ENCODE results near the gene ASB7.
"Not testable (repeated sequence)": the region's sequence is repeated elsewhere in the genome, so short reads cannot be mapped to it uniquely, and the experiment has no call there.

Gene ASB7

DNA sequence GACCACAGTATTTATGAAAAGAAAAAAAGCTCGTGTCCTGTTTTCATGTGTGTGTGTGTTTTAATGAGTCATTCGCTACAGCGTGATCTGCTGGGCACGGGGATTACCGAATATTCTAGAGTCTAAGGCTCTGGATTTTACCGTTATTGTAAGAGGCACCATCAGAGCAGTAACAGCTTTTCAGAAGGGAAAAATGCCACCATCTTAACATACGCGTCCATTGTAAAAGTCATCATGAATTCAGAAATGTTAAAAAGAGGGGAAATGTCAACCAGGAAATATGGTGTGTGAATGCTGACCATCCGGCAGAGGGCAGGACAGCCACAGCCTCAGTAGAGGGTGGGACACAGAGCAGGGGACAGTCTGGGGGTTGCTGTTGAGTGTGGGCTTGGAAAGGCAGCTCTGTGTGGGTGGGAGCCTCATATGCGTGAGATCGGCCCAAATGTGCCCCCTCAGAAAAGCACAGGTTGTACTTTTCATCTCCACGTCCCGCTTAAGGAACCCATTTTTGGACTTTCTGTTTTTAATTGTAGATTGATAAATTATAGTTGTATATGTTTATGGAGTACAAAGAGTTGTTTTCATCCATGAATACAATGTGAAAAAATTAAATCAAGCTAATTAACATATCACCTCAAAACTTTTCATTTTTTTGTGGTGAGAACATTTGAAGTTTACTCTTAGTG, 69.6 kb downstream of the ASB7 start:
- Histone ChIP-seq H3K9ac (ENCODE audit: insufficient read length) (no peak overlapping the region), H3K36me3 (ENCODE audit: insufficient read depth, low read length) (no peaks in the 10 kb centered on the region), H3K4me3 (no peak overlapping the region), H3K27ac (no peak overlapping the region), H3K9me3 (ENCODE audit: low read depth, low read length) (no peaks in the 10 kb centered on the region)
- DNase-seq (ENCODE audit: low read depth, low spot score), result no peak
- TF ChIP-seq FOXP2 (optimal IDR thresholded peaks at IDR 0.05; ENCODE audit: control extremely low read depth, extremely low read length, insufficient read depth) (no peak), POLR2AphosphoS5 (IDR thresholded peaks at IDR 0.05; ENCODE audit: borderline replicate concordance, low read depth, low read length) (no peak), EZH2 (IDR thresholded peaks at IDR 0.05) (no peak)

- no peak for TF ChIP-seq EZH2 (IDR thresholded peaks at IDR 0.05)
- no peak for TF ChIP-seq POLR2AphosphoS5 (IDR thresholded peaks at IDR 0.05; ENCODE audit: borderline replicate concordance, low read depth, low read length)
- no peak for TF ChIP-seq FOXP2 (optimal IDR thresholded peaks at IDR 0.05; ENCODE audit: control extremely low read depth, extremely low read length, insufficient read depth)
- Histone ChIP-seq H3K4me3 (no peak overlapping the region), H3K36me3 (ENCODE audit: insufficient read depth, low read length) (no peaks in the 10 kb centered on the region), H3K9me3 (ENCODE audit: low read depth, low read length) (no peaks in the 10 kb centered on the region), H3K9ac (ENCODE audit: insufficient read length) (no peak overlapping the region), H3K27ac (no peak overlapping the region)
- DNase-seq (ENCODE audit: low read depth, low spot score), result no peak
Observed at GRCh38 chr15:100672959-100673358, 70.6 kb downstream of the ASB7 start.

DNA sequence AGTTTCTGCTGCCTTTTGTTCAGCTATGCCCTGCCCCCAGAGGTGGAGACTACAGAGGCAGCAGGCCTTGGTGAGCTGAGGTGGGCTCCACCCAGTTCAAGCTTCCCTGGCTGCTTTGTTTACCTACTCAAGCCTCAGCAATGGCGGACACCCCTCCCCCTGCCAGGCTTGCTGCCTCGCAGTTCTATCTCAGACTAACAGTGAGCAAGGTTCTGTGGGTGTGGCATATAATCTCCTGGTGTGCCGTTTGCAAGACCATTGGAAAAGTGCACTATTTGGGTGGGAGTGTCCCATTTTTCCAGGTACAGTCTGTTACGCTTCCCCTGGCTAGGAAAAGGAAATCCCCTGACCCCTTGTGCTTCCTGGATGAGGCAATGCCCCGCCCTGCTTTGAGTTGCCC, 76.8 kb downstream of the ASB7 start:
- not testable (repeated sequence) for DNase-seq (ENCODE audit: low read depth, low spot score); H3K36me3 ChIP-seq (ENCODE audit: insufficient read depth, low read length); H3K27ac ChIP-seq; H3K9me3 ChIP-seq (ENCODE audit: low read depth, low read length); H3K9ac ChIP-seq (ENCODE audit: insufficient read length); H3K4me3 ChIP-seq

DNA sequence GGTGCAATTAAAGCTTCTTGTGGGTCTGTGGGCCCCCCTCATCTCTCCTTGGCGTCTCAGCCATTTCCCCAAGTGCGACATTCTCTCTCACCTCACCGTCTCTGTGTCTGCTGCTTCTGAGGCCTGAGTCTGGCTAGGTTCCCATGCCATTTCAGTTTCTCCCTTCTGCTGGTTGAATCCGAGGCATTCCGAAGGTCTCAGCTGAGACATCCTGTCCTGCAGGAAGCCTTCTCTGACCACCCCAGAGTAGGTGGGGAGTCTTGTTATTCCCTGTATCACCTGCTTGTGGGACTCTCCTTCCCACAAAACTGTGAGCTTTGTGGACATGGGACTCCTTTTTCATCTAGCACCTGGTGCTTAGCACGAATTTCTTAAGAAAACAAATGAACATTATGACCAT, 78.3 kb downstream of the ASB7 start:
- Histone ChIP-seq H3K4me3 (no peak overlapping the region), H3K27ac (no peak overlapping the region), H3K9me3 (ENCODE audit: low read depth, low read length) (no peaks in the 10 kb centered on the region), H3K36me3 (ENCODE audit: insufficient read depth, low read length) (no peaks in the 10 kb centered on the region), H3K9ac (ENCODE audit: insufficient read length) (no peak overlapping the region)
- TF ChIP-seq EZH2 (IDR thresholded peaks at IDR 0.05) (no peak), POLR2AphosphoS5 (IDR thresholded peaks at IDR 0.05; ENCODE audit: borderline replicate concordance, low read depth, low read length) (no peak)
- no peak for DNase-seq (ENCODE audit: low read depth, low spot score)

DNA sequence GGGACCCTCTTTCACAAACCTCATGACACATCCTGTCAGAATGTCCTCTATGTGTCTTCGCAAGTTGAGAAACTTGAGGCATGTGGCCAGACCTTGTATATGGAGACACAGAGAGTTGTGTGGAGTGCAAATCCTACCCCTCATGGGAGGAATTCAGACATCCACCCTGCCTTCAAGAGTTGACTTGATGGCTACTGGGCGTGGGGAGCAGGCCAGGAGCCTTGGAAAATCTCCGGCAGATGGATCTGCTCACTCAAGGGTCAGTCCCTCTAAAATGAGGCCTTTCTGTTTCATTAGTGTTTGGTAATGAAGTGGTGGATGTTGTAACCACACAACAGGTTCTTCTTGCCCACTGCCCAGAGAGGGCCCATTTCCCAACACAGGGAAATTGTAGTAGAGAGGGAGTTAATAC, 79.0 kb downstream of the ASB7 start:
- Histone ChIP-seq H3K4me3 (no peak overlapping the region), H3K27ac (no peak overlapping the region), H3K36me3 (ENCODE audit: insufficient read depth, low read length) (no peaks in the 10 kb centered on the region), H3K9ac (ENCODE audit: insufficient read length) (no peak overlapping the region), H3K9me3 (ENCODE audit: low read depth, low read length) (no peaks in the 10 kb centered on the region)
- no peak for TF ChIP-seq EZH2 (IDR thresholded peaks at IDR 0.05)
- no peak for TF ChIP-seq FOXP2 (optimal IDR thresholded peaks at IDR 0.05; ENCODE audit: control extremely low read depth, extremely low read length, insufficient read depth)
- no peak for TF ChIP-seq POLR2AphosphoS5 (IDR thresholded peaks at IDR 0.05; ENCODE audit: borderline replicate concordance, low read depth, low read length)
- no peak for DNase-seq (ENCODE audit: low read depth, low spot score)

GRCh38 chr15:100682468-100682867, 80.1 kb downstream of the ASB7 start:
- no peak for DNase-seq (ENCODE audit: low read depth, low spot score)

DNA sequence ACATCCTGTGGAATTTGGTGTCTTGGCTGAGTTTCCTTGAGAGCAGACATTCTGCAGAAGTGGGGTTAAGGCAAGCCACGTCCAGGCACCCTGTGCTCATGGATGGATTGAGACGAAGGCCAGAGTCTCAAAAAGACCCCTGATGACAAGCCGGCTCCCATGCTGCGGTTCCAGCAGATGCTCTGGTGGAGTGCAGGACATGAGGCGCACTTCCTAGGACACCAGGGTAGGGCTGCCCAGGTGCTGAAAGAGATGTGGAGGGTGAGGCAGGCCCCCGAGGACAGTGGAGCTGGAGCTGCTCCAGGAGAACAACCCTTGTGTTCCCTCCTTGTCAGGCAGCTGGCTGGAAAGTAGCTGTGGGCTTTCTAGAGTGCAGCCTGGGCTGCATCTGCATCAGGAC, 81.0 kb downstream of the ASB7 start:
- H3K9ac ChIP-seq (ENCODE audit: insufficient read length), result no peak overlapping the region
- no peak overlapping the region for H3K27ac ChIP-seq
- no peak overlapping the region for H3K4me3 ChIP-seq
- no peak for DNase-seq (ENCODE audit: low read depth, low spot score)
- no peaks in the 10 kb centered on the region for H3K36me3 ChIP-seq (ENCODE audit: insufficient read depth, low read length)
- H3K9me3 ChIP-seq (ENCODE audit: low read depth, low read length), result no peaks in the 10 kb centered on the region
- no peak for TF ChIP-seq POLR2AphosphoS5 (IDR thresholded peaks at IDR 0.05; ENCODE audit: borderline replicate concordance, low read depth, low read length)
- no peak for TF ChIP-seq EZH2 (IDR thresholded peaks at IDR 0.05)
- TF ChIP-seq FOXP2 (optimal IDR thresholded peaks at IDR 0.05; ENCODE audit: control extremely low read depth, extremely low read length, insufficient read depth), result no peak

More at GRCh38 chr15:100682468-100682867, 80.1 kb downstream of the ASB7 start:
- H3K9ac ChIP-seq (ENCODE audit: insufficient read length), result no peak overlapping the region
- no peaks in the 10 kb centered on the region for H3K36me3 ChIP-seq (ENCODE audit: insufficient read depth, low read length)
- no peak overlapping the region for H3K27ac ChIP-seq
- H3K9me3 ChIP-seq (ENCODE audit: low read depth, low read length), result no peaks in the 10 kb centered on the region
- TF ChIP-seq POLR2AphosphoS5 (IDR thresholded peaks at IDR 0.05; ENCODE audit: borderline replicate concordance, low read depth, low read length) (no peak), FOXP2 (optimal IDR thresholded peaks at IDR 0.05; ENCODE audit: control extremely low read depth, extremely low read length, insufficient read depth) (no peak), EZH2 (IDR thresholded peaks at IDR 0.05) (no peak)
- no peak overlapping the region for H3K4me3 ChIP-seq

DNA sequence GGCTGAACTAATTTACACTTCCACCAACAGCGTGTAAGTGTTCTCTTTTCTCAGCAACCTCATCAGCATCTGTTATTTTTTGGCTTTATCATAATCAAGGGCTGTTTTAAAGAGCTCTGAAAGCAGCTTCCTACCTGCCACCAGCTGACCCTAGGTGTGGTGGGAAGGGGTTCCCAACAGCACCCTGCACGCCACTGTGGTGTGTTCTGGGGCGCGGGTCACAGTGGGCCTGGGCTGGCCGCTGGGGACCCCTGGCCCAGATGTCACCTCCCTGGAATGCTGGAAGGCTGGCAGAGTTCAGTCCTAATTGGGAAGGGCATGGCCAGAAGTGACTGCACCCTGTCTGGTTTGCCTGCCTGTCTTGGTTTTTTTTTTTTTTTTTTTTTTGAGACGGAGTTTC, 82.2 kb downstream of the ASB7 start:
- no peak overlapping the region for H3K27ac ChIP-seq
- no peak overlapping the region for H3K9ac ChIP-seq (ENCODE audit: insufficient read length)
- H3K4me3 ChIP-seq, result no peak overlapping the region
- no peak for DNase-seq (ENCODE audit: low read depth, low spot score)
- TF ChIP-seq EZH2 (IDR thresholded peaks at IDR 0.05), result no peak
- TF ChIP-seq FOXP2 (optimal IDR thresholded peaks at IDR 0.05; ENCODE audit: control extremely low read depth, extremely low read length, insufficient read depth), result no peak
- no peak for TF ChIP-seq POLR2AphosphoS5 (IDR thresholded peaks at IDR 0.05; ENCODE audit: borderline replicate concordance, low read depth, low read length)
- H3K36me3 ChIP-seq (ENCODE audit: insufficient read depth, low read length), result no peaks in the 10 kb centered on the region
- no peaks in the 10 kb centered on the region for H3K9me3 ChIP-seq (ENCODE audit: low read depth, low read length)

DNA sequence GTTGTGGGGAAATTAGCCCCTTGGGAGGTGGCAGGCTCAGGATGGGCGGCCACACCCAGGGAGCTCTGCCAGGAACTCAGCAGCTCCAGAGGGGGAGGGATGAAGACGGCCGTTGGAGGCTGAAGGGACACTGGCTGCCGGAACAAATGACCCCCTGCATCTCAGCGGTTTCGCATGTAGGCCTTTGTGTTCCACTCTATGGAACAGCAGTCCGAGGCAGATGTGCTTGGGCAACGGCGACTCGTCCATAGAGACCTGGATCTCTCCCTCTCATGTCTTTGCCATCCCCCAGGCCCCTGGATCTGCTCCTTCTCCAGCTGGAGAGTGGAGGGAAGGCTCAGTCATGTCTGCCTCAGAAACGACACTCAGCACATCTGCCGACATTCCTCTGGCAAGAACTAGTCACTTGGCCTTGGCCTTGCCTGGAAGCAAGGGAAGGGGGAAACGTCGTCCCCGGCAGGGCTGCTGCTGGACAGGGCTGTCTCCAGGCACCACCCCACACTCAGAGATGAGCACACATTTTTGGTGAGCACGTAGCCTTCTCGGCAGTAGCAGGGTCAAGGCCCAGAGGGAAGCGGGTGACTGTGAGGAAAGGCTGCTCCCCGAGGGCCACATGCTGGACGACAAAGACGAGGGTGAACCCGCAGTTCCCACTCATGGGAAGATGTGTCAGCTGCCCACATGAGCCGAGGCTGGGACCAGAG, 83.8 kb downstream of the ASB7 start:
- H3K9ac ChIP-seq (ENCODE audit: insufficient read length), result no peak overlapping the region
- no peaks in the 10 kb centered on the region for H3K36me3 ChIP-seq (ENCODE audit: insufficient read depth, low read length)
- H3K4me3 ChIP-seq, result no peak overlapping the region
- no peaks in the 10 kb centered on the region for H3K9me3 ChIP-seq (ENCODE audit: low read depth, low read length)
- DNase-seq (ENCODE audit: low read depth, low spot score), result no peak
- TF ChIP-seq POLR2AphosphoS5 (IDR thresholded peaks at IDR 0.05; ENCODE audit: borderline replicate concordance, low read depth, low read length), result no peak
- no peak overlapping the region for H3K27ac ChIP-seq
